OCI-LY3 (cell line): Measurements from ENCODE around the gene VPS41.

Source experiments
- H2AFZ ChIP-seq: fragments of 200-600, 300-600 bp; shearing (Covaris generic); 2 replicates; pipeline ENCODE4 v1.6.0; 2014; ENCODE audit warnings: antibody characterized with exemption, low read depth, low read length
- H3K27ac ChIP-seq: fragments of 200-600, 300-600 bp; sonication (generic); 2 replicates; pipeline ENCODE4 v1.5.1; 2014; ENCODE audit warnings: mild to moderate bottlenecking, low read length, moderate library complexity, mixed read lengths
- H3K27me3 ChIP-seq: fragments of 200-600, 300-600 bp; sonication (generic); 2 replicates; pipeline ENCODE4 v1.6.1; 2014; ENCODE audit warnings: low read depth, low read length, mixed read lengths
- H3K36me3 ChIP-seq: fragments of 200-600, 300-600 bp; sonication (generic); replicated peaks from 2 replicates; pipeline ENCODE3; 2014; ENCODE audit warnings: low read depth, low read length, mixed read lengths
- H3K4me1 ChIP-seq: fragments of 300-600, 200-600 bp; sonication (generic); 2 replicates; pipeline ENCODE4 v1.6.1; 2014; ENCODE audit warnings: low read length, mixed read lengths
- H3K4me2 ChIP-seq: fragments of 200-600, 300-600 bp; sonication (generic); 2 replicates; pipeline ENCODE4 v1.6.1; 2014; ENCODE audit warnings: low read length, mixed read lengths
- H3K4me3 ChIP-seq: fragments of 300-600, 200-600 bp; sonication (generic); 2 replicates; pipeline ENCODE4 v1.5.1; 2014; ENCODE audit warnings: antibody characterized with exemption, mild to moderate bottlenecking, low read length, moderate library complexity
- H3K79me2 ChIP-seq: fragments of 300-600, 200-600 bp; shearing (Covaris generic); 2 replicates; pipeline ENCODE4 v1.6.1; 2014; ENCODE audit warnings: mild to moderate bottlenecking, low read length, mixed read lengths
- H3K9ac ChIP-seq: fragments of 300-600, 200-600 bp; shearing (Covaris generic); 2 replicates; pipeline ENCODE4 v1.6.0; 2014; ENCODE audit warnings: mild to moderate bottlenecking, low read length, moderate library complexity
- H3K9me3 ChIP-seq: fragments of 200-600, 300-600 bp; shearing (Covaris generic); 2 replicates; pipeline ENCODE4 v1.6.1; 2014; ENCODE audit warnings: low read length, mixed read lengths; ENCODE audit not compliant: insufficient read depth
- H4K20me1 ChIP-seq: fragments of 200-600, 300-600 bp; sonication (generic); 2 replicates; pipeline ENCODE4 v1.6.1; 2016; ENCODE audit warnings: low read length, mixed read lengths; ENCODE audit not compliant: insufficient read depth
- CTCF ChIP-seq: fragments of 200-600, 300-600 bp; sonication (generic); IDR thresholded peaks from 2 replicates; pipeline ENCODE4 v1.5.1; 2014; ENCODE audit warnings: antibody characterized with exemption, low read length, low read depth
- EZH2phosphoT487 ChIP-seq: fragments of 200-600 bp; shearing (Covaris generic); IDR thresholded peaks from 2 replicates; pipeline ENCODE4 v1.6.1; 2018; ENCODE audit warnings: antibody characterized with exemption, mixed run types, low read depth

Gene VPS41

GRCh38 chr7:38903057-38903456 is 5.9 kb downstream of the VPS41 start:
- TF ChIP-seq CTCF (no peak), EZH2phosphoT487 (no peak)
- Histone ChIP-seq H2AFZ (no peak overlapping the region), H3K4me1 (peaks cover 44% of the 10 kb centered on the region), H3K27ac (no peak overlapping the region), H3K9me3 (no peaks in the 10 kb centered on the region), H3K79me2 (peaks cover 50% of the 10 kb centered on the region), H3K4me3 (no peak overlapping the region), H3K36me3 (peaks cover 19% of the 10 kb centered on the region), H3K27me3 (no peaks in the 10 kb centered on the region), H4K20me1 (0 out of 2 replicates have a peak, but pooled peaks cover 5% of the 10 kb centered on the region), H3K9ac (no peak overlapping the region), H3K4me2 (no peak overlapping the region)

GRCh38 chr7:38902449-38902848 is 6.5 kb downstream of the VPS41 start:
- H3K27ac ChIP-seq = no peak overlapping the region
- H3K79me2 ChIP-seq = peaks cover 44% of the 10 kb centered on the region
- H4K20me1 ChIP-seq = 0 out of 2 replicates have a peak, but pooled peaks cover 5% of the 10 kb centered on the region
- no peak overlapping the region for H2AFZ ChIP-seq
- peaks cover 19% of the 10 kb centered on the region for H3K36me3 ChIP-seq
- no peaks in the 10 kb centered on the region for H3K9me3 ChIP-seq
- H3K27me3 ChIP-seq = no peaks in the 10 kb centered on the region
- H3K4me2 ChIP-seq = no peak overlapping the region
- peaks cover 38% of the 10 kb centered on the region for H3K4me1 ChIP-seq
- H3K9ac ChIP-seq = no peak overlapping the region
- TF ChIP-seq CTCF (no peak), EZH2phosphoT487 (no peak)
- no peak overlapping the region for H3K4me3 ChIP-seq

- no peak for TF ChIP-seq CTCF
- TF ChIP-seq EZH2phosphoT487 = no peak
- no peak overlapping the region for H2AFZ ChIP-seq
- no peaks in the 10 kb centered on the region for H4K20me1 ChIP-seq
- no peaks in the 10 kb centered on the region for H3K4me1 ChIP-seq
- peaks cover 17% of the 10 kb centered on the region for H3K36me3 ChIP-seq
- 0 out of 2 replicates have a peak, but pooled peaks cover 4% of the 10 kb centered on the region for H3K79me2 ChIP-seq
- no peaks in the 10 kb centered on the region for H3K27me3 ChIP-seq
- no peak overlapping the region for H3K27ac ChIP-seq
- H3K9ac ChIP-seq = no peak overlapping the region
- no peak overlapping the region for H3K4me3 ChIP-seq
- no peaks in the 10 kb centered on the region for H3K9me3 ChIP-seq
- H3K4me2 ChIP-seq = no peak overlapping the region
Observed at GRCh38 chr7:38893061-38893460, 15.9 kb downstream of the VPS41 start.

GRCh38 chr7:38890597-38890996 is 18.4 kb downstream of the VPS41 start:
- Histone ChIP-seq H3K9me3 (no peaks in the 10 kb centered on the region), H3K27ac (no peak overlapping the region), H4K20me1 (no peaks in the 10 kb centered on the region), H3K9ac (no peak overlapping the region), H3K4me3 (no peak overlapping the region), H3K36me3 (peaks cover 10% of the 10 kb centered on the region), H3K4me2 (no peak overlapping the region), H3K27me3 (no peaks in the 10 kb centered on the region), H2AFZ (no peak overlapping the region), H3K79me2 (0 out of 2 replicates have a peak, but pooled peaks cover 4% of the 10 kb centered on the region), H3K4me1 (no peaks in the 10 kb centered on the region)
- TF ChIP-seq CTCF = no peak
- no peak for TF ChIP-seq EZH2phosphoT487
